ENCODE results near the gene KIAA1755.

DNA sequence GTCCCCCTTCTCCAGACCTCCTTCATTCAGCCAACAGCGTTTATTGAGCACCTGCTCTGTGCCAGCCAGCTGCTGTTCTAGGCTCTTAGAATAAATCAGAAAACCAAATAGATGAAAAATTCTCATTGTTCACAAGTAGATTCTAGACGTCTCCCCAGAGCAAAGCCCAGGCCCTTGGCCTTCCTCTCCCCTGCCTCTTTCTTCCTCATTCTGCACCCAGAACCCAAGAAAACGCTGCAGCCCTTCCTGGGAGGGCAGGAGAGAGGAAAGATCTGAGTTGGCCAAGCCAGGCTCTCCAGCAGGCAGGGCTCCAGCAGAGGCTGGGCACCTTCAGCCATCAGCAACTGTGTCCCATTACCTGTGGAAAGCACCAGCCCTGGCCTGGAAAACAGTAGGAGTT, 31.4 kb upstream of the KIAA1755 start:
- TF ChIP-seq, protein P1, sequence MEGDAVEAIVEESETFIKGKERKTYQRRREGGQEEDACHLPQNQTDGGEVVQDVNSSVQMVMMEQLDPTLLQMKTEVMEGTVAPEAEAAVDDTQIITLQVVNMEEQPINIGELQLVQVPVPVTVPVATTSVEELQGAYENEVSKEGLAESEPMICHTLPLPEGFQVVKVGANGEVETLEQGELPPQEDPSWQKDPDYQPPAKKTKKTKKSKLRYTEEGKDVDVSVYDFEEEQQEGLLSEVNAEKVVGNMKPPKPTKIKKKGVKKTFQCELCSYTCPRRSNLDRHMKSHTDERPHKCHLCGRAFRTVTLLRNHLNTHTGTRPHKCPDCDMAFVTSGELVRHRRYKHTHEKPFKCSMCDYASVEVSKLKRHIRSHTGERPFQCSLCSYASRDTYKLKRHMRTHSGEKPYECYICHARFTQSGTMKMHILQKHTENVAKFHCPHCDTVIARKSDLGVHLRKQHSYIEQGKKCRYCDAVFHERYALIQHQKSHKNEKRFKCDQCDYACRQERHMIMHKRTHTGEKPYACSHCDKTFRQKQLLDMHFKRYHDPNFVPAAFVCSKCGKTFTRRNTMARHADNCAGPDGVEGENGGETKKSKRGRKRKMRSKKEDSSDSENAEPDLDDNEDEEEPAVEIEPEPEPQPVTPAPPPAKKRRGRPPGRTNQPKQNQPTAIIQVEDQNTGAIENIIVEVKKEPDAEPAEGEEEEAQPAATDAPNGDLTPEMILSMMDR (IDR thresholded peaks at IDR 0.05): no peak
- TF ChIP-seq POLR2A (IDR thresholded peaks at IDR 0.05): no peak
